Mesangial cell (primary cell): ENCODE results near the gene ANP32D. TPM values are rescaled to one million over a fixed set of nuclear protein-coding genes. Genes with fewer than 3 reads are reported as not detected.

Experiments used
- total RNA-seq: library from RNA; depleted of rRNA; stranded (reverse); fragments of >200 nt; gene quantifications from 2 replicates; pipeline ENCODE4 v1.2.3, GENCODE V29; 2015

Gene ANP32D
- total RNA-seq = not detected in 2 replicates

DNA sequence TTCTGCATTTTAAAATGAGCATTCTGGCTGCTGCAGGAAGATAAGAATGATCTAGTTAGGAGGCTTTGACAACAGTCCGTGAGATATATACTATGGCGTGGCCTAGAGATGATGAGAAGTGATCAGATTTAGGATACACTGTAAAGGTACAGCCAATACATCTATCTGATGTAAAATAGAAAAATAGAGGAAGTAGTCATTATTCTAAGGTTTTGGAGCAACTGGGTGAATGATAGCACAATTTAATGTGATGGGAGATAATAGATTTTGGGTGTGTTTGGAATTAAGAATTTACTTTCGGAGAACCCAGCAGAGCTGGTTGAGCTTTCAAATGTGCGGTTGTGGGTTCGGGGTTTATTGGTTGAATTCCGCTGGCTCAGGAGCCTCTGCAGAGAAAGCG is at the start of gene ANP32D:
ANP32D (plus strand) TSS at position 301 of the 400 bp plus-strand sequence. CDS start 106 bp downstream, outside the sequence.

DNA sequence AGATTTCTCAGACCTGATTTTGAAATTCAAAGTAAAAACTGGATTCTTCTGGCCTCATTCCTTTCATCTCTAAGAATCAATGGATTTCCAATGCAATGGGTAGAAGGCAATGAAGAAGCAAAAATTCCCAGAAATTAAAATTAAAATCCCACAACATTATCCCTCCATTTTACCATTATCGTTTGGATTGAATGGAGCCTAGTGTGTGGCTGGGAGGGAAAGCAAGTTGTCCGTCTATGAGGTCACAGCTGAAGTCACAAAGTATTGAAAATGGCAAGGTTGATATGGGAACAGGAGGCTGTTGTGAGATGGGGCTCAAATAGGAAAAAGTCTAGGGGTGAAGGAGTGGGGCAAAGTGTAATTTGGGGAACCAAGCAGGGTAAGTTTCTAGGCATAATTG is 9.8 kb downstream of the ANP32D start, which contains the start of gene C12orf54:
C12orf54 (plus strand) TSS at position 301 of the 400 bp plus-strand sequence. CDS start 799 bp downstream, outside the sequence.

Other genes starting within 250 kb of the ANP32D start
- 4.9 and 10.0 TPM in 2 replicates for gene ZNF641, start 121.6 kb upstream of the ANP32D start, total RNA-seq
- gene C12orf54, start 9.9 kb downstream of the ANP32D start, total RNA-seq = not detected in 2 replicates
- gene OR8S1, start 53.1 kb downstream of the ANP32D start, total RNA-seq = not detected in 2 replicates
- not detected in 2 replicates for gene LALBA, start 97.5 kb downstream of the ANP32D start, total RNA-seq
- gene KANSL2, start 209.7 kb downstream of the ANP32D start, total RNA-seq = 32.3 and 42.8 TPM in 2 replicates
- gene CCNT1, start 244.1 kb downstream of the ANP32D start, total RNA-seq = 12.1 and 17.5 TPM in 2 replicates